Adrenal gland (tissue), 5 donors: ENCODE data around the gene NKX2-2.
"Not testable (repeated sequence)": the region's sequence is repeated elsewhere in the genome, so short reads cannot be mapped to it uniquely, and the experiment has no call there.

Experiments used
- CTCF ChIP-seq, 6 experiments: fragments of 450-650 bp in 4 of 6; fragments of 200-600 bp in 2 of 6; sonication (generic) in 1 of 6; IDR thresholded peaks; 1 replicate in 5 of 6; 2 replicates in 1 of 6; pipeline versions ENCODE4 v1.5.1 to v1.8.0; 2016 to 2021; ENCODE audit warnings: antibody characterized with exemption in 6 of 6, mild to moderate bottlenecking in 2 of 6, moderate library complexity in 1 of 6
- POLR2A ChIP-seq, 2 donors: fragments of 450-650 bp; IDR thresholded peaks; one replicate each; pipeline ENCODE4 v1.6.1; 2017; ENCODE audit warnings: antibody characterized with exemption in 2 of 2, mild to moderate bottlenecking in 2 of 2, moderate library complexity in 1 of 2
- donor health status: DM: no; HTN: no; CAD: no.

DNA sequence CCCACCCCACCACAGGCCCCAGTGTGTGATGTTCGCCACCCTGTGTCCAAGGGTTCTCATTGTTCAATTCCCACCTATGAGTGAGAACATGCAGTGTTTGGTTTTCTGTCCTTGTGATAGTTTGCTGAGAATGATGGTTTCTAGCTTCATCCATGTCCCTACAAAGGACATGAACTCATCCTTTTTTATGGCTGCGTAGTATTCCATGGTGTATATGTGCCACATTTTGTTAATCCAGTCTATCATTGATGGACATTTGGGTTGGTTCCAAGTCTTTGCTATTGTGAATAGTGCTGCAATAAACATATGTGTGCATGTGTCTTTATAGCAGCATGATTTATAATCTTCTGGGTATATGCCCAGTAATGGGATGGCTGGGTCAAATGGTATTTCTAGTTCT lies 33.7 kb downstream of the NKX2-2 start:
- TF ChIP-seq CTCF, POLR2A (IDR thresholded peaks at IDR 0.05): not testable (repeated sequence)
